ENCODE results near the gene DYNC1I1.

DYNC1I1 gene

GRCh38 chr7:95824616-95825015, 52.3 kb downstream of the DYNC1I1 start:
- no peak for TF ChIP-seq CTCF (conservative IDR thresholded peaks at IDR 0.05)
- H3K27ac ChIP-seq, result no peak overlapping the region

GRCh38 chr7:95828824-95829790, 56.8 kb downstream of the DYNC1I1 start:
- TF ChIP-seq CTCF (conservative IDR thresholded peaks at IDR 0.05), result no peak
- H3K27ac ChIP-seq, result no peak overlapping the region

- TF ChIP-seq CTCF (conservative IDR thresholded peaks at IDR 0.05), result peak; percentile 18; the same call in 1 of the 2 replicates
- H3K27ac ChIP-seq, result no peak overlapping the region
These were observed 68.9 kb downstream of the DYNC1I1 start for GRCh38 chr7:95840953-95841950.

- H3K27ac ChIP-seq, result no peak overlapping the region
- TF ChIP-seq CTCF (conservative IDR thresholded peaks at IDR 0.05), result peak; percentile 50
These were observed 70.9 kb downstream of the DYNC1I1 start for GRCh38 chr7:95843286-95843685.

- no peak overlapping the region for H3K27ac ChIP-seq
- TF ChIP-seq CTCF (conservative IDR thresholded peaks at IDR 0.05), result no peak
These were observed 72.7 kb downstream of the DYNC1I1 start for GRCh38 chr7:95845007-95845406.

- H3K27ac ChIP-seq, result no peak overlapping the region
- TF ChIP-seq CTCF (conservative IDR thresholded peaks at IDR 0.05), result no peak
These were observed 74.7 kb downstream of the DYNC1I1 start for GRCh38 chr7:95847061-95847460.

- no peak for TF ChIP-seq CTCF (conservative IDR thresholded peaks at IDR 0.05)
- H3K27ac ChIP-seq, result no peak overlapping the region
These were observed 87.1 kb downstream of the DYNC1I1 start for GRCh38 chr7:95859429-95859828.
